Measurements from ENCODE around the gene PHPT1.
"Not testable (repeated sequence)": the region's sequence is repeated elsewhere in the genome, so short reads cannot be mapped to it uniquely, and the experiment has no call there.

The PHPT1 gene

GRCh38 chr9:136839229-136840139, 9.7 kb upstream of the PHPT1 start:
- no peaks in the 10 kb centered on the region for H3K9me3 ChIP-seq
- H3K27ac ChIP-seq: no peak overlapping the region
- H3K27me3 ChIP-seq: peaks cover 3 to 21% of the 10 kb centered on the region in 2 donors
- H3K4me1 ChIP-seq: peaks cover 0 to 44% (median 32%) of the 10 kb centered on the region in 4 donors
- DNase-seq: no peak
- H3K36me3 ChIP-seq: peaks cover 12 to 63% (median 27%) of the 10 kb centered on the region in 3 donors
- TF ChIP-seq, protein P1, sequence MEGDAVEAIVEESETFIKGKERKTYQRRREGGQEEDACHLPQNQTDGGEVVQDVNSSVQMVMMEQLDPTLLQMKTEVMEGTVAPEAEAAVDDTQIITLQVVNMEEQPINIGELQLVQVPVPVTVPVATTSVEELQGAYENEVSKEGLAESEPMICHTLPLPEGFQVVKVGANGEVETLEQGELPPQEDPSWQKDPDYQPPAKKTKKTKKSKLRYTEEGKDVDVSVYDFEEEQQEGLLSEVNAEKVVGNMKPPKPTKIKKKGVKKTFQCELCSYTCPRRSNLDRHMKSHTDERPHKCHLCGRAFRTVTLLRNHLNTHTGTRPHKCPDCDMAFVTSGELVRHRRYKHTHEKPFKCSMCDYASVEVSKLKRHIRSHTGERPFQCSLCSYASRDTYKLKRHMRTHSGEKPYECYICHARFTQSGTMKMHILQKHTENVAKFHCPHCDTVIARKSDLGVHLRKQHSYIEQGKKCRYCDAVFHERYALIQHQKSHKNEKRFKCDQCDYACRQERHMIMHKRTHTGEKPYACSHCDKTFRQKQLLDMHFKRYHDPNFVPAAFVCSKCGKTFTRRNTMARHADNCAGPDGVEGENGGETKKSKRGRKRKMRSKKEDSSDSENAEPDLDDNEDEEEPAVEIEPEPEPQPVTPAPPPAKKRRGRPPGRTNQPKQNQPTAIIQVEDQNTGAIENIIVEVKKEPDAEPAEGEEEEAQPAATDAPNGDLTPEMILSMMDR (IDR thresholded peaks at IDR 0.05): no peak
- no peak overlapping the region for H3K4me3 ChIP-seq
- intact Hi-C loops (cut with DNase I; ENCODE audit: low total_unique reads): loop anchor here (5.0 kb wide), 2 partner anchors 32 to 188 kb away; partner anchors contain the start of genes ABCA2 and RABL6

GRCh38 chr9:136840140-136840876, 8.9 kb upstream of the PHPT1 start:
- no peak overlapping the region for H3K4me3 ChIP-seq
- peaks cover 3 to 26% of the 10 kb centered on the region in 2 donors for H3K27me3 ChIP-seq
- peaks cover 12 to 60% (median 27%) of the 10 kb centered on the region in 3 donors for H3K36me3 ChIP-seq
- H3K9me3 ChIP-seq: no peaks in the 10 kb centered on the region
- TF ChIP-seq, protein P1 (IDR thresholded peaks at IDR 0.05): no peak
- H3K27ac ChIP-seq: no peak overlapping the region
- DNase-seq: no peak
- intact Hi-C loops (cut with DNase I; ENCODE audit: low total_unique reads): loop anchor here (5.0 kb wide), 2 partner anchors 33 to 187 kb away; partner anchors contain the start of genes ABCA2 and RABL6
- peaks cover 0 to 50% (median 33%) of the 10 kb centered on the region in 4 donors for H3K4me1 ChIP-seq

DNA sequence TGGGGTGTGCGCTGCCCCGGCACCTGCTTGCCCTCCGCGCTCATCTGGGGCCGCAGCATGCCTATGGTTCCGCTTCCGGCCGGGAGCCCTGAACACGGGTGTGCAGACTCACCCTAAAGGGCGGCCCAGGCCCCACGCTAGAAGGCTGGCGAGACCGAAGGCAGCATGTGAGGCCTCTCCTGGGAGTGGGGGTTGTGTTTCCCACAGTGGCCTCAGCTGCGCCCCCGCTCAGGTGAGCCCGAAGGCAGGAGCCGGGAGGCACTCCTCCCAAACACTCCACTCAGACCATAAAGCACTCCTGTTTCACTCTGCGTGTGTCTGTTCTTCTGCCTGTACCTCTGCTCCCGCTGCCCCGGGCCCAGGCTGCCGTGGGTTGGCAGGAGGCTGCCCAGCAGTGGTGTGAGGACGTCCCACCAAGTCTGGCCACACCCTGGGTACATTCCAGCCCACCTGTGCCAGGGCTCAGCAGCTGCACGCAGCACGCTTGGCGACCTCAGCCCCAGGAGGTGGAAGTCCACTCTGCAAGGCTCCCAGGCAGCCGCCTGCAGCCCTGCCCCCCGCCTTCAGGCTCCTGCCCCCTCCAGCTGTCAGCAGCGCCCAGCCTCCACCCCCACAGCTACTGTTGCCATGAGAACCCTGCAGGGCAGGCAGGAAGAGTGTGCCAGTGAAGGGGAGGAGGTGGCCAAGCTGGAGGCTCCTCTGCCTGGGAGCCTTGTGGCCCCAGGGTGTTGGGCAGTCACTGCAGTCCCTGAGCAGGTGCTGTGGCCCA, 8.1 kb upstream of the PHPT1 start:
- Histone ChIP-seq H3K9me3 (no peaks in the 10 kb centered on the region), H3K4me1 (peaks cover 0 to 58% (median 38%) of the 10 kb centered on the region in 4 donors), H3K27ac (no peak overlapping the region), H3K27me3 (peaks cover 3 to 34% of the 10 kb centered on the region in 2 donors), H3K36me3 (peaks cover 12 to 52% (median 27%) of the 10 kb centered on the region in 3 donors), H3K4me3 (no peak overlapping the region)
- TF ChIP-seq, protein P1 (IDR thresholded peaks at IDR 0.05): no peak
- DNase-seq: no peak
- intact Hi-C loops (cut with DNase I; ENCODE audit: low total_unique reads): loop anchor here (5.0 kb wide), 2 partner anchors 34 to 186 kb away; partner anchors contain the start of genes ABCA2 and RABL6

DNA sequence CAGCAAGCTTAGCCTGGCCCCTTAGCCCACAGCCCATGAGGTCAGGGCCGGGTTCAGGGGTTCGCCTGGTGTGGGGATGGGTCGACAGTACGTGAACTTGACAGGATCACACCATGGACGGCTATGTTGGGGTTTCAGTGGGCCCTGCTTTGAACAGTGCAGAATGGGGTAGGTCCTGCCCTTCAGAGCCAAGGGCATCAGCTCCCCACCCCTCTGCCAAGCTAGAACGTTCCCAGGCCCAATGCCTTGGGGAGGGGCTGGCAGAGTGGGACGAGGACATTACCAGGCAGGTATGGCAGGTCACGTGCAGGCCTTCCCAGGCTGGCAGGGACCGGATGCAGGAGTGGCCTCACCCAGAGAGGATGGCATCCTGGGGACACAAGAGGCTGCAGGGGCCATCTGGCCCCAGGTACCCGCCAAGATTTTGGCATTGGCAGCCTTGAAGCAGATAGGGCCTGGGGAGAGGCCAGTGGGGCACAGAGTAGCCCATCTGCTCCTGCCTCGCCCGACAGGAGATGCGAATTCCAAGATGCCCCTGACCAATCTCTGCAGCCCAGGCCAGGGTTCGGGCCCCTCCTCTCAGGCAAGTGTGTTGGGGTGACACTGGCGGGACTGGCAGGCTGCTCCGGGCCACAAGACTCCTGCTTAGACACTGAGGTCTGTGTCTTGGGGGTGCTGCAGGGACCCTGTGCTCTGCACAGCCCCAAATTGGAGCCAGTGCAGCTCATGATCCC, 7.4 kb upstream of the PHPT1 start:
- intact Hi-C loops (cut with DNase I; ENCODE audit: low total_unique reads): loop anchor here (5.0 kb wide), 2 partner anchors 35 to 185 kb away; partner anchors contain the start of genes ABCA2 and RABL6

GRCh38 chr9:136842380-136842948, 6.7 kb upstream of the PHPT1 start, which contains the start of gene AJM1:
Gene AJM1 (plus strand): TSS chr9:136842478. CDS start chr9:136844415, 1,937 bp downstream.
- TF ChIP-seq, protein P1 (IDR thresholded peaks at IDR 0.05): peak; percentile 87 to 93
- peak within 1 kb of the TSS; percentile 35 to 51 for H3K4me3 ChIP-seq
- H3K9me3 ChIP-seq: not testable (repeated sequence)
- H3K27me3 ChIP-seq: peaks cover 3 to 47% of the 10 kb centered on the region in 2 donors
- intact Hi-C loops (cut with DNase I; ENCODE audit: low total_unique reads): loop anchor here (5.0 kb wide), 2 partner anchors 35 to 185 kb away; partner anchors contain the start of genes ABCA2 and RABL6
- peak within 1 kb of the TSS in 1 of 2 donors; percentile 26 for H3K27ac ChIP-seq
- H3K4me1 ChIP-seq: peaks cover 0 to 71% (median 50%) of the 10 kb centered on the region in 4 donors
- peak; percentile 69 to 84 for DNase-seq
- peaks cover 12 to 38% (median 21%) of the 10 kb centered on the region in 3 donors for H3K36me3 ChIP-seq

More for the DNA sequence above, 7.4 kb upstream of the PHPT1 start:
- Histone ChIP-seq H3K27me3 (peaks cover 3 to 41% of the 10 kb centered on the region in 2 donors), H3K36me3 (peaks cover 12 to 44% (median 27%) of the 10 kb centered on the region in 3 donors), H3K4me1 (peaks cover 0 to 64% (median 43%) of the 10 kb centered on the region in 4 donors), H3K4me3 (peak overlapping the region; percentile 35 to 51)
- not testable (repeated sequence) for H3K9me3 ChIP-seq, DNase-seq, H3K27ac ChIP-seq

DNA sequence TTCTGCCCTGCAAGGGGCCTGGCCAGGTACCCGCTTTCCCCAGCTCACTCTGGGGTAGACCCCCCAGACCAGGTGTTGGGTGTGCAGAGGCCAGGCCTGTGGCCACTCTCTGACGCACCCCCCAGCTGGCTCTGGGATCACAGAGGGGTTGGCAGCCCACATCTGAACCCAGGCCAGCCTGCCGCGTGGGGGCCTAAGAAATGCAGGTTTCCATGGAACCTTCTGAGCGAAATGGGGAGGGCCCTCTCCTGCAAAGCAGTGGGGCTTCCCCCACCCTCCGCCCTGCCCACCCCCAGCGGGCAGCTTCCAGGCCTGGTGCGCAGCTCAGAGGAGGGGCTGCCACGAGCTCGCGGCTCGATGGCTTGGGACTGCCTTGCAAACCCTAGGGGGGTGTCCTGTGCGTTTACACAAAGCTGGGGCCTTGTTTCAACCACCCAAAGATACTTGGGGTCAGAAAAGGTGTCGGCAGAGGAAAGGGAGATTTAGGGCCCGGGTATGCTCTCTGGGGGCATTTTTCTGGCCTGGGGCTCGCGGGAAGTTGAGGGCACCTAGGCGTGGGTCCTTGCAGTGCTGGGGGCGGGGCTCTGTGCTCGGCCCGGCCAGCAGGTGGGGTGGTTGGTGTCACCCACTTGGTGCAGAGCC, 5.9 kb upstream of the PHPT1 start:
- Histone ChIP-seq H3K4me3 (peak overlapping the region in 1 of 2 donors; percentile 51), H3K27me3 (peaks cover 3 to 47% of the 10 kb centered on the region in 2 donors), H3K4me1 (peaks cover 0 to 79% (median 57%) of the 10 kb centered on the region in 4 donors), H3K36me3 (peaks cover 12 to 30% (median 15%) of the 10 kb centered on the region in 3 donors)
- intact Hi-C loops (cut with DNase I; ENCODE audit: low total_unique reads): loop anchor here (5.0 kb wide), 2 partner anchors 36 to 184 kb away; partner anchors contain the start of genes ABCA2 and RABL6
- DNase-seq, H3K27ac ChIP-seq, H3K9me3 ChIP-seq: not testable (repeated sequence)
